ENCODE measurements around the gene SLC25A13. TPM values are rescaled to one million over a fixed set of nuclear protein-coding genes. Genes with fewer than 3 reads are reported as not detected.

The SLC25A13 gene
- total and polyA plus RNA-seq, 2 of the 13 experiments (the other 11 are each of a cell fraction or from before 2014, with no cell fraction given): 36.2 to 84.9 TPM

DNA sequence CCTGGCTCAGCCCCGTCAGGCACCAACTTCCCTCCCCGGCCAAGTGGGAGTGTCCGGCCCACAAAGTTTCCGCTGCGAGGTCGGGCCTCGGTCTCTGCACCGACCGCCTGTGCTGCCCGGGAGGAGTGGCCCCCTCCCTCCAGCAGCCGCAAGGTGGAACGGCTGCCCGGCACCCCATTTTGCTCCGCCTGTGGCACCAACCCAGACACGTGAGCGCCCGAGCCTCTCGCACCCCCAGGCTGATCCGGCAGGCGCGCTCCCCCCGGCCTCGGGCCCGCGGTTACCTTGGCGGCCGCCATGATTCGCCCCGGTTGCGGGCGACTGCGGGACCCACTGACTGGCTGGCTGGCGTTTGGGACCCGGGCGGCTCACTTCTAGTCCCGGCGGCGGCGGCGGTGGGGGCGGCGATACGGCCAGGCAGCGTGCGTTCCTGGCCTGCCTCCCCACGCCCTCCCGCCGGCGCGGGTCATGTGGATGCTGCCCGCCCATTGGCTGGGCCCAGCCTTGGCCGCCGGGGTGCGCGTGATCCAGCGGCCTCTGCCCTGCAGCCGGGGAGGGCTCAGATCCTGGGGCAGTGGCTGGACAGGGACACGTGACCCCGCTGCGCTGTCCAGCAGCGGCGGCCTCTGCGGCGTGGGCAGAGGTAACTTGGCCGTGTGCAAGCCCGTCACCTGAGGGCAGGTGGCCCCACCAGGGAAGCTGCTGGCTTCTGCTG, at the start of gene SLC25A13 (continued):
- TF ChIP-seq ELF3 (CRISPR knock-in tag; IDR thresholded peaks at IDR 0.05) (peak; percentile 86), ZNF546 (CRISPR knock-in tag; conservative IDR thresholded peaks at IDR 0.05) (peak; percentile 94; the same call in 1 of the 2 replicates), ZBTB38 (CRISPR knock-in tag; IDR thresholded peaks at IDR 0.05) (peak; percentile 85), GATA4 (IDR thresholded peaks at IDR 0.05; ENCODE audit: borderline replicate concordance, low read depth) (no peak), HNRNPLL (IDR thresholded peaks at IDR 0.05; ENCODE audit: low read depth, low read length, poor library complexity, severe bottlenecking) (peak; percentile 79), ZNF205 (CRISPR knock-in tag; IDR thresholded peaks at IDR 0.05) (peak; percentile 82), ZNF282 (IDR thresholded peaks at IDR 0.05; ENCODE audit: partially characterized antibody) (no peak), ZNF451 (CRISPR knock-in tag; IDR thresholded peaks at IDR 0.05) (peak; percentile 96), NR1H2 (CRISPR knock-in tag; IDR thresholded peaks at IDR 0.05; ENCODE audit: borderline replicate concordance, low read depth) (peak; percentile 93), THAP11 (CRISPR knock-in tag; IDR thresholded peaks at IDR 0.05) (peak; percentile 82), POLR2G (IDR thresholded peaks at IDR 0.05; ENCODE audit: low read depth, low read length) (peak; percentile 86), GATAD2A (CRISPR knock-in tag; IDR thresholded peaks at IDR 0.05) (peak; percentile 90), CBX2 (IDR thresholded peaks at IDR 0.05; ENCODE audit: low read depth, low read length) (no peak), CBX2 (CRISPR knock-in tag; IDR thresholded peaks at IDR 0.05; ENCODE audit: low read depth) (no peak), KDM6A (CRISPR knock-in tag; IDR thresholded peaks at IDR 0.05; ENCODE audit: low read depth) (peak; percentile 48), JUND (CRISPR knock-in tag; IDR thresholded peaks at IDR 0.05) (peak; percentile 81; the same call in 1 of the 2 replicates), FOXM1 (CRISPR knock-in tag; IDR thresholded peaks at IDR 0.05) (peak; percentile 72; the same call in 1 of the 2 replicates), NR2F6 (IDR thresholded peaks at IDR 0.05) (peak; percentile 15; the same call in 1 of the 2 replicates), NR2F6 (CRISPR knock-in tag; IDR thresholded peaks at IDR 0.05) (peak; percentile 90), RCOR2 (CRISPR knock-in tag; IDR thresholded peaks at IDR 0.05) (peak; percentile 66), MATR3 (CRISPR knock-in tag; IDR thresholded peaks at IDR 0.05) (no peak)
- TF ChIP-seq, protein P1, sequence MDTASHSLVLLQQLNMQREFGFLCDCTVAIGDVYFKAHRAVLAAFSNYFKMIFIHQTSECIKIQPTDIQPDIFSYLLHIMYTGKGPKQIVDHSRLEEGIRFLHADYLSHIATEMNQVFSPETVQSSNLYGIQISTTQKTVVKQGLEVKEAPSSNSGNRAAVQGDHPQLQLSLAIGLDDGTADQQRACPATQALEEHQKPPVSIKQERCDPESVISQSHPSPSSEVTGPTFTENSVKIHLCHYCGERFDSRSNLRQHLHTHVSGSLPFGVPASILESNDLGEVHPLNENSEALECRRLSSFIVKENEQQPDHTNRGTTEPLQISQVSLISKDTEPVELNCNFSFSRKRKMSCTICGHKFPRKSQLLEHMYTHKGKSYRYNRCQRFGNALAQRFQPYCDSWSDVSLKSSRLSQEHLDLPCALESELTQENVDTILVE (CRISPR knock-in tag; IDR thresholded peaks at IDR 0.05): peak; percentile 84; the same call in 1 of the 2 replicates
- TF ChIP-seq, protein P2, sequence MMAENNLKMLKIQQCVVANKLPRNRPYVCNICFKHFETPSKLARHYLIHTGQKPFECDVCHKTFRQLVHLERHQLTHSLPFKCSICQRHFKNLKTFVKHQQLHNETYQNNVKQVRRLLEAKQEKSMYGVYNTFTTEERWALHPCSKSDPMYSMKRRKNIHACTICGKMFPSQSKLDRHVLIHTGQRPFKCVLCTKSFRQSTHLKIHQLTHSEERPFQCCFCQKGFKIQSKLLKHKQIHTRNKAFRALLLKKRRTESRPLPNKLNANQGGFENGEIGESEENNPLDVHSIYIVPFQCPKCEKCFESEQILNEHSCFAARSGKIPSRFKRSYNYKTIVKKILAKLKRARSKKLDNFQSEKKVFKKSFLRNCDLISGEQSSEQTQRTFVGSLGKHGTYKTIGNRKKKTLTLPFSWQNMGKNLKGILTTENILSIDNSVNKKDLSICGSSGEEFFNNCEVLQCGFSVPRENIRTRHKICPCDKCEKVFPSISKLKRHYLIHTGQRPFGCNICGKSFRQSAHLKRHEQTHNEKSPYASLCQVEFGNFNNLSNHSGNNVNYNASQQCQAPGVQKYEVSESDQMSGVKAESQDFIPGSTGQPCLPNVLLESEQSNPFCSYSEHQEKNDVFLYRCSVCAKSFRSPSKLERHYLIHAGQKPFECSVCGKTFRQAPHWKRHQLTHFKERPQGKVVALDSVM (CRISPR knock-in tag; IDR thresholded peaks at IDR 0.05): peak; percentile 62
- TF ChIP-seq, protein P3, sequence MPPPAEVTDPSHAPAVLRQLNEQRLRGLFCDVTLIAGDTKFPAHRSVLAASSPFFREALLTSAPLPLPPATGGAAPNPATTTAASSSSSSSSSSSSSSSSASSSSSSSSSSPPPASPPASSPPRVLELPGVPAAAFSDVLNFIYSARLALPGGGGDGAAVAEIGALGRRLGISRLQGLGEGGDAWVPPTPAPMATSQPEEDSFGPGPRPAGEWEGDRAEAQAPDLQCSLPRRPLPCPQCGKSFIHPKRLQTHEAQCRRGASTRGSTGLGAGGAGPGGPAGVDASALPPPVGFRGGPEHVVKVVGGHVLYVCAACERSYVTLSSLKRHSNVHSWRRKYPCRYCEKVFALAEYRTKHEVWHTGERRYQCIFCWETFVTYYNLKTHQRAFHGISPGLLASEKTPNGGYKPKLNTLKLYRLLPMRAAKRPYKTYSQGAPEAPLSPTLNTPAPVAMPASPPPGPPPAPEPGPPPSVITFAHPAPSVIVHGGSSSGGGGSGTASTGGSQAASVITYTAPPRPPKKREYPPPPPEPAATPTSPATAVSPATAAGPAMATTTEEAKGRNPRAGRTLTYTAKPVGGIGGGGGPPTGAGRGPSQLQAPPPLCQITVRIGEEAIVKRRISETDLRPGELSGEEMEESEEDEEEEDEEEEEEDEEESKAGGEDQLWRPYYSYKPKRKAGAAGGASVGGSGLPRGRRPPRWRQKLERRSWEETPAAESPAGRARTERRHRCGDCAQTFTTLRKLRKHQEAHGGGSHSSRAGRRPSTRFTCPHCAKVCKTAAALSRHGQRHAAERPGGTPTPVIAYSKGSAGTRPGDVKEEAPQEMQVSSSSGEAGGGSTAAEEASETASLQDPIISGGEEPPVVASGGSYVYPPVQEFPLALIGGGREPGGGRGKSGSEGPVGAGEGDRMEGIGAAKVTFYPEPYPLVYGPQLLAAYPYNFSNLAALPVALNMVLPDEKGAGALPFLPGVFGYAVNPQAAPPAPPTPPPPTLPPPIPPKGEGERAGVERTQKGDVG (CRISPR knock-in tag; IDR thresholded peaks at IDR 0.05; ENCODE audit: borderline replicate concordance): 0 out of 2 replicates have a peak, but pooled peaks have one; percentile 39
- TF ChIP-seq, protein P4, sequence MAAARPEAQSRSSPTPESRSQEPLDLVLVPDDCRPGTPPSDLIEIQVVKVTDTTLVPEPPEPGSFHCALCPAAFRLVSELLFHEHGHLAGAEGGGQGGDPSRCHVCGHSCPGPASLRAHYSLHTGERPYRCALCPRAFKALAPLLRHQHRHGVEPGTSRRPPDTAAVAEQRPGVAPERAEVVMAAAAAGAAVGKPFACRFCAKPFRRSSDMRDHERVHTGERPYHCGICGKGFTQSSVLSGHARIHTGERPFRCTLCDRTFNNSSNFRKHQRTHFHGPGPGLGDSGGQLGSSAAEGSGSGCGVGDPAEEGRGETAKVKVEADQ (CRISPR knock-in tag; IDR thresholded peaks at IDR 0.05; ENCODE audit: borderline replicate concordance): peak; percentile 62
